A673 (cell line): ENCODE results near the gene DLGAP1. TPM values are rescaled to one million over a fixed set of nuclear protein-coding genes. Genes with fewer than 3 reads are reported as not detected.
"Not testable (repeated sequence)": the region's sequence is repeated elsewhere in the genome, so short reads cannot be mapped to it uniquely, and the experiment has no call there.

Experiments
- BruUV-seq: library from RNA; stranded (reverse); fragments of 400-500 nt; replicated peaks from 2 replicates; lab custom pipeline; 2021; lab: Mats Ljungman, UMichigan
- CTCF ChIA-PET: fragments of 300-600 bp; sonication (Branson Sonifier 250); formaldehyde crosslinking; loops from one replicate; lab custom pipeline; 2022; ENCODE audit warnings: antibody characterized with exemption; lab: Charles Lee
- POLR2A ChIA-PET: fragments of 300-600 bp; sonication (Branson Sonifier 250); formaldehyde crosslinking; loops from one replicate; lab custom pipeline; 2022; ENCODE audit warnings: antibody characterized with exemption; ENCODE audit not compliant: low non-redundant PET; lab: Charles Lee
- DNase-seq: peaks from one replicate; pipeline ENCODE4 v3.0.0-alpha.2; 2015; ENCODE audit warnings: low spot score
- H3K27ac ChIP-seq: fragments of 200-600 bp; sonication (generic); 2 replicates; pipeline ENCODE4 v1.5.1; 2016; ENCODE audit warnings: mixed run types, low read depth, mild to moderate bottlenecking, mixed read lengths, antibody characterized with exemption, low read length; ENCODE audit not compliant: poor library complexity, severe bottlenecking
- H3K27me3 ChIP-seq: fragments of 200-600 bp; sonication (generic); replicated peaks from 2 replicates; pipeline ENCODE4 v1.6.1; 2017; ENCODE audit warnings: mixed run types, low read depth, mild to moderate bottlenecking, mixed read lengths, antibody characterized with exemption, low read length; ENCODE audit not compliant: insufficient read depth, poor library complexity
- H3K36me3 ChIP-seq: fragments of 200-600 bp; sonication (generic); 2 replicates; pipeline ENCODE4 v1.6.1; 2016; ENCODE audit warnings: mixed run types, mild to moderate bottlenecking, mixed read lengths, antibody characterized with exemption, low read length; ENCODE audit not compliant: insufficient read depth, poor library complexity, severe bottlenecking
- H3K4me1 ChIP-seq: fragments of 200-600 bp; sonication (generic); 2 replicates; pipeline ENCODE4 v1.6.1; 2017; ENCODE audit warnings: mixed run types, mild to moderate bottlenecking, mixed read lengths, antibody characterized with exemption, low read length; ENCODE audit not compliant: insufficient read depth, poor library complexity, severe bottlenecking
- H3K4me3 ChIP-seq: fragments of 200-600 bp; sonication (generic); 2 replicates; pipeline ENCODE4 v1.5.1; 2016; ENCODE audit warnings: low read depth, mixed run types, mild to moderate bottlenecking, mixed read lengths, low read length; ENCODE audit not compliant: poor library complexity, severe bottlenecking
- H3K9me3 ChIP-seq: fragments of 200-600 bp; sonication (generic); 2 replicates; pipeline ENCODE4 v1.6.1; 2016; ENCODE audit warnings: mixed run types, low read depth, mild to moderate bottlenecking, mixed read lengths, antibody characterized with exemption, low read length; ENCODE audit not compliant: poor library complexity, severe bottlenecking
- CTCF ChIP-seq: fragments of 300-800, 200-600 bp; sonication (generic); conservative IDR thresholded peaks from 2 replicates; pipeline ENCODE4 v1.5.1; 2017; ENCODE audit warnings: low read depth, mild to moderate bottlenecking, antibody characterized with exemption, low read length, moderate library complexity, mixed read lengths
- EZH2 ChIP-seq: fragments of 200-600 bp; sonication (generic); IDR thresholded peaks from 2 replicates; pipeline ENCODE4 v1.6.1; 2017; ENCODE audit warnings: borderline replicate concordance, low read depth, mild to moderate bottlenecking, mixed read lengths, antibody characterized with exemption, low read length; ENCODE audit not compliant: poor library complexity, severe bottlenecking
- intact Hi-C: fragments of 100-400 bp; cut with micrococcal nuclease; formaldehyde crosslinking; loops from one replicate; pipeline ENCODE4 v1.10.0; 2022; ENCODE audit not compliant: unreplicated experiment
- total RNA-seq: library from RNA; stranded (reverse); gene quantifications from 2 replicates; pipeline ENCODE4 v1.2.3, GENCODE V29; 2021

Gene DLGAP1
- total RNA-seq, 1 experiment from 2014 or later = 135 TPM

GRCh38 chr18:3694030-3694778, 760.9 kb downstream of the DLGAP1 start:
- BruUV-seq, CTCF ChIA-PET, POLR2A ChIA-PET: not testable (repeated sequence)

GRCh38 chr18:3693410-3693809, 761.7 kb downstream of the DLGAP1 start:
- POLR2A ChIA-PET = no interaction called here
- no peak overlapping the region for H3K4me3 ChIP-seq
- H3K9me3 ChIP-seq = no peaks in the 10 kb centered on the region
- CTCF ChIA-PET = interaction anchor here (1.0 kb wide), 1 partner anchor 302 kb away, joined by 4 read pairs; no protein-coding TSS in a partner anchor
- DNase-seq = no peak
- no TSS peak for BruUV-seq
- H3K36me3 ChIP-seq = peaks cover 13% of the 10 kb centered on the region
- intact Hi-C loops = no loop called here
- H3K27ac ChIP-seq = no peak overlapping the region
- no peak for TF ChIP-seq EZH2
- TF ChIP-seq CTCF = no peak
- peaks cover 8% of the 10 kb centered on the region for H3K4me1 ChIP-seq
- no peaks in the 10 kb centered on the region for H3K27me3 ChIP-seq

More at GRCh38 chr18:3694030-3694778, 760.9 kb downstream of the DLGAP1 start:
- H3K27me3 ChIP-seq, H3K4me3 ChIP-seq, DNase-seq, intact Hi-C loops, H3K9me3 ChIP-seq, H3K27ac ChIP-seq, H3K4me1 ChIP-seq: not testable (repeated sequence)
- H3K36me3 ChIP-seq = peaks cover 13% of the 10 kb centered on the region

GRCh38 chr18:3692691-3693090, 762.4 kb downstream of the DLGAP1 start:
- Histone ChIP-seq H3K4me3 (no peak overlapping the region), H3K27ac (peak overlapping the region; percentile 42), H3K4me1 (peaks cover 8% of the 10 kb centered on the region), H3K9me3 (no peaks in the 10 kb centered on the region), H3K27me3 (no peaks in the 10 kb centered on the region), H3K36me3 (peaks cover 17% of the 10 kb centered on the region)
- TF ChIP-seq EZH2 = no peak
- POLR2A ChIA-PET = no interaction called here
- no peak for DNase-seq
- CTCF ChIA-PET = interaction anchor here (1.0 kb wide), 1 partner anchor 303 kb away, joined by 4 read pairs; no protein-coding TSS in a partner anchor
- BruUV-seq = no TSS peak
- intact Hi-C loops = no loop called here

- POLR2A ChIA-PET = no interaction called here
- intact Hi-C loops = no loop called here
- Histone ChIP-seq H3K4me1 (peaks cover 8% of the 10 kb centered on the region), H3K27ac (peak overlapping the region; percentile 42), H3K4me3 (no peak overlapping the region), H3K9me3 (peaks cover 3% of the 10 kb centered on the region), H3K27me3 (no peaks in the 10 kb centered on the region), H3K36me3 (peaks cover 18% of the 10 kb centered on the region)
- BruUV-seq = no TSS peak
- no peak for DNase-seq
- CTCF ChIA-PET = no interaction called here
- no peak for TF ChIP-seq EZH2
- no peak for TF ChIP-seq CTCF
Measured at GRCh38 chr18:3692113-3692621, 762.9 kb downstream of the DLGAP1 start.
